Naive B cell (primary cell): ENCODE results near the gene DUSP8. TPM values are rescaled to one million over a fixed set of nuclear protein-coding genes. Genes with fewer than 3 reads are reported as not detected.
A peak's percentile ranks its signal among the peaks of the same experiment; 100 is the strongest.

Source experiments
- ATAC-seq, 2 donors: fragments of 150-1000 bp; cut with Tn5 transposase; 2 replicates each; pipeline ENCODE4 v1.10.0; 2021; ENCODE audit warnings: low read depth in 2 of 2, mild to moderate bottlenecking in 2 of 2, moderate library complexity in 2 of 2
- DNase-seq: peaks from one replicate; pipeline ENCODE4 v3.0.0; 2022
- H3K27ac Mint-ChIP-seq, 6 donors: one replicate each; pipeline ENCODE4 v1.8.0; 2020 to 2022; ENCODE audit warnings: mild to moderate bottlenecking in 6 of 6, mixed read lengths in 6 of 6, moderate library complexity in 5 of 6, inconsistent platforms in 2 of 6
- H3K27me3 Mint-ChIP-seq, 3 donors: one replicate each; pipeline ENCODE4 v1.8.0; 2021 to 2022; ENCODE audit warnings: mixed read lengths in 3 of 3, mild to moderate bottlenecking in 1 of 3
- H3K36me3 Mint-ChIP-seq, 2 donors: one replicate each; pipeline ENCODE4 v1.8.0; 2020 to 2022; ENCODE audit warnings: mixed read lengths in 2 of 2, inconsistent platforms in 1 of 2, mild to moderate bottlenecking in 1 of 2
- H3K4me1 Mint-ChIP-seq, 3 donors: one replicate each; pipeline ENCODE4 v1.8.0; 2020 to 2022; ENCODE audit warnings: mixed read lengths in 3 of 3, inconsistent platforms in 1 of 3, mild to moderate bottlenecking in 1 of 3, moderate library complexity in 1 of 3
- H3K4me3 Mint-ChIP-seq, 8 donors: one replicate each; pipeline ENCODE4 v1.8.0; 2020 to 2022; ENCODE audit warnings: mild to moderate bottlenecking in 8 of 8, mixed read lengths in 8 of 8, moderate library complexity in 8 of 8, inconsistent platforms in 2 of 8
- H3K9me3 Mint-ChIP-seq, 7 donors: one replicate each; pipeline ENCODE4 v1.8.0; 2020 to 2022; ENCODE audit warnings: mixed read lengths in 7 of 7, mild to moderate bottlenecking in 5 of 7, inconsistent platforms in 2 of 7, moderate library complexity in 1 of 7
- polyA plus RNA-seq, 6 donors: library from polyadenylated mRNA; unstranded; fragments of 300-500 nt; fragmentation: Illumina TruSeq; gene quantifications; one replicate each; pipeline ENCODE4 v1.2.3, GENCODE V29; 2021; ENCODE audit warnings: low read depth in 6 of 6

DUSP8 gene
- polyA plus RNA-seq, 6 donors from 2014 or later, result 0.05 to 0.09 (median 0.07) TPM; not detected in 3

GRCh38 chr11:1560002-1560648 lies 11.9 kb downstream of the DUSP8 start:
- Mint-ChIP-seq H3K27ac (no peak overlapping the region), H3K4me1 (no peaks in the 10 kb centered on the region), H3K27me3 (peaks cover 5 to 60% (median 25%) of the 10 kb centered on the region in 3 donors), H3K36me3 (no peaks in the 10 kb centered on the region), H3K4me3 (peak overlapping the region in 1 of 8 donors; percentile 53), H3K9me3 (no peaks in the 10 kb centered on the region)
- ATAC-seq (no peak), DNase-seq (no peak)

- Mint-ChIP-seq H3K27ac (peak overlapping the region in 2 of 6 donors; percentile 56 to 69), H3K36me3 (no peaks in the 10 kb centered on the region), H3K9me3 (no peaks in the 10 kb centered on the region), H3K4me3 (peak overlapping the region in 1 of 8 donors; percentile 53), H3K27me3 (peaks cover 5 to 63% (median 33%) of the 10 kb centered on the region in 3 donors), H3K4me1 (no peaks in the 10 kb centered on the region)
- peak; percentile 46 to 51 for ATAC-seq
- DNase-seq, result no peak
These were observed 12.7 kb downstream of the DUSP8 start for GRCh38 chr11:1559111-1559951.

GRCh38 chr11:1558775-1559110 lies 13.3 kb downstream of the DUSP8 start:
- no peak overlapping the region for H3K4me3 Mint-ChIP-seq
- peaks cover 7 to 68% (median 39%) of the 10 kb centered on the region in 3 donors for H3K27me3 Mint-ChIP-seq
- H3K4me1 Mint-ChIP-seq, result no peaks in the 10 kb centered on the region
- H3K27ac Mint-ChIP-seq, result peak overlapping the region in 2 of 6 donors; percentile 56 to 69
- no peak for DNase-seq
- ATAC-seq, result no peak
- H3K36me3 Mint-ChIP-seq, result no peaks in the 10 kb centered on the region
- no peaks in the 10 kb centered on the region for H3K9me3 Mint-ChIP-seq

GRCh38 chr11:1557904-1558774 lies 13.9 kb downstream of the DUSP8 start:
- Mint-ChIP-seq H3K27ac (peak overlapping the region in 1 of 6 donors; percentile 69), H3K36me3 (no peaks in the 10 kb centered on the region), H3K9me3 (no peaks in the 10 kb centered on the region), H3K27me3 (peaks cover 13 to 68% (median 43%) of the 10 kb centered on the region in 3 donors), H3K4me3 (no peak overlapping the region), H3K4me1 (no peaks in the 10 kb centered on the region)
- ATAC-seq, result no peak
- no peak for DNase-seq

- Mint-ChIP-seq H3K36me3 (no peaks in the 10 kb centered on the region), H3K4me1 (no peaks in the 10 kb centered on the region), H3K27ac (peak overlapping the region in 2 of 6 donors; percentile 45 to 54), H3K27me3 (peaks cover 9 to 68% (median 52%) of the 10 kb centered on the region in 3 donors), H3K9me3 (no peaks in the 10 kb centered on the region), H3K4me3 (no peak overlapping the region)
- no peak for DNase-seq
- no peak for ATAC-seq
These were observed 14.8 kb downstream of the DUSP8 start for GRCh38 chr11:1557051-1557884.

- DNase-seq, result no peak
- no peaks in the 10 kb centered on the region for H3K4me1 Mint-ChIP-seq
- no peak overlapping the region for H3K4me3 Mint-ChIP-seq
- H3K9me3 Mint-ChIP-seq, result no peaks in the 10 kb centered on the region
- H3K27ac Mint-ChIP-seq, result peak overlapping the region in 1 of 6 donors; percentile 41
- no peaks in the 10 kb centered on the region for H3K36me3 Mint-ChIP-seq
- peaks cover 8 to 67% (median 59%) of the 10 kb centered on the region in 3 donors for H3K27me3 Mint-ChIP-seq
- no peak for ATAC-seq
These were observed 15.7 kb downstream of the DUSP8 start for GRCh38 chr11:1556278-1556902.

- H3K27ac Mint-ChIP-seq, result peak overlapping the region in 1 of 6 donors; percentile 41
- H3K9me3 Mint-ChIP-seq, result no peaks in the 10 kb centered on the region
- ATAC-seq, result no peak
- H3K36me3 Mint-ChIP-seq, result no peaks in the 10 kb centered on the region
- no peak overlapping the region for H3K4me3 Mint-ChIP-seq
- H3K27me3 Mint-ChIP-seq, result peaks cover 8 to 65% (median 60%) of the 10 kb centered on the region in 3 donors
- no peaks in the 10 kb centered on the region for H3K4me1 Mint-ChIP-seq
- DNase-seq, result no peak
These were observed 16.3 kb downstream of the DUSP8 start for GRCh38 chr11:1555713-1556153.

- DNase-seq, result no peak
- no peak for ATAC-seq
- Mint-ChIP-seq H3K36me3 (no peaks in the 10 kb centered on the region), H3K27me3 (peaks cover 8 to 71% (median 65%) of the 10 kb centered on the region in 3 donors), H3K4me3 (no peak overlapping the region), H3K4me1 (peaks cover 0 to 4% (median 0%) of the 10 kb centered on the region in 3 donors), H3K9me3 (no peaks in the 10 kb centered on the region), H3K27ac (peak overlapping the region in 1 of 6 donors; percentile 41)
These were observed 16.9 kb downstream of the DUSP8 start for GRCh38 chr11:1554981-1555712.

GRCh38 chr11:1553808-1554594 lies 18.1 kb downstream of the DUSP8 start:
- ATAC-seq (no peak), DNase-seq (no peak)
- Mint-ChIP-seq H3K4me3 (no peak overlapping the region), H3K27ac (peak overlapping the region in 1 of 6 donors; percentile 26), H3K9me3 (no peaks in the 10 kb centered on the region), H3K4me1 (peaks cover 0 to 8% (median 3%) of the 10 kb centered on the region in 3 donors), H3K36me3 (no peaks in the 10 kb centered on the region), H3K27me3 (peaks cover 8 to 75% (median 74%) of the 10 kb centered on the region in 3 donors)

GRCh38 chr11:1549338-1550330 lies 22.4 kb downstream of the DUSP8 start:
- Mint-ChIP-seq H3K27ac (peak overlapping the region in 1 of 6 donors; percentile 49), H3K9me3 (peaks cover 0 to 1% (median 0%) of the 10 kb centered on the region in 7 donors), H3K4me3 (peak overlapping the region in 5 of 8 donors; percentile 28 to 82 (median 64)), H3K27me3 (peaks cover 8 to 80% (median 61%) of the 10 kb centered on the region in 3 donors), H3K4me1 (peaks cover 10 to 20% (median 16%) of the 10 kb centered on the region in 3 donors), H3K36me3 (no peaks in the 10 kb centered on the region)
- no peak for DNase-seq
- no peak for ATAC-seq
